HG03045 (cell line): ENCODE data around the gene HPGDS.
"Not testable (repeated sequence)": the region's sequence is repeated elsewhere in the genome, so short reads cannot be mapped to it uniquely, and the experiment has no call there.

Experiments used
- ATAC-seq: cut with Tn5 transposase; IDR thresholded peaks from one replicate; pipeline ENCODE4 v1.9.1; 2021; ENCODE audit warnings: mild to moderate bottlenecking, moderate library complexity; ENCODE audit not compliant: unreplicated experiment

HPGDS gene

GRCh38 chr4:94358101-94358500 lies 15.5 kb upstream of the HPGDS start:
- no peak for ATAC-seq

- no peak for ATAC-seq
Observed at GRCh38 chr4:94357624-94358023, 15.0 kb upstream of the HPGDS start.

- ATAC-seq, result no peak
Observed at GRCh38 chr4:94356444-94356843, 13.8 kb upstream of the HPGDS start.

- no peak for ATAC-seq
Observed at GRCh38 chr4:94354474-94354896, 11.8 kb upstream of the HPGDS start.

- no peak for ATAC-seq
Observed at GRCh38 chr4:94352996-94353395, 10.4 kb upstream of the HPGDS start.

GRCh38 chr4:94352163-94352562 lies 9.5 kb upstream of the HPGDS start:
- no peak for ATAC-seq

GRCh38 chr4:94351319-94351718 lies 8.7 kb upstream of the HPGDS start:
- ATAC-seq, result no peak

GRCh38 chr4:94350095-94350494 lies 7.5 kb upstream of the HPGDS start:
- no peak for ATAC-seq

GRCh38 chr4:94349193-94349592 lies 6.6 kb upstream of the HPGDS start:
- ATAC-seq, result no peak

GRCh38 chr4:94348666-94349065 lies 6.0 kb upstream of the HPGDS start:
- ATAC-seq, result no peak

GRCh38 chr4:94346541-94346940 lies 3.9 kb upstream of the HPGDS start:
- ATAC-seq, result no peak

GRCh38 chr4:94345969-94346368 lies 3.3 kb upstream of the HPGDS start:
- ATAC-seq, result no peak

GRCh38 chr4:94345266-94345665 lies 2.6 kb upstream of the HPGDS start:
- ATAC-seq, result no peak

GRCh38 chr4:94344457-94344856 lies 1.8 kb upstream of the HPGDS start:
- ATAC-seq, result no peak

GRCh38 chr4:94341481-94342370 lies 910 bp downstream of the HPGDS start:
- no peak for ATAC-seq

- ATAC-seq, result no peak
Observed at GRCh38 chr4:94339779-94340178, 2.9 kb downstream of the HPGDS start.

- peak; percentile 61 for ATAC-seq
Observed at GRCh38 chr4:94338681-94339351, 3.8 kb downstream of the HPGDS start.

- not testable (repeated sequence) for ATAC-seq
Observed at GRCh38 chr4:94336791-94337190, 5.8 kb downstream of the HPGDS start.

- ATAC-seq, result no peak
Observed at GRCh38 chr4:94336303-94336702, 6.3 kb downstream of the HPGDS start.

GRCh38 chr4:94334962-94335361 lies 7.7 kb downstream of the HPGDS start:
- ATAC-seq, result no peak

GRCh38 chr4:94334476-94334875 lies 8.2 kb downstream of the HPGDS start:
- no peak for ATAC-seq

- no peak for ATAC-seq
Observed at GRCh38 chr4:94333866-94334265, 8.8 kb downstream of the HPGDS start.
